C4-2B (cell line): ENCODE measurements around the gene ADGRF1.
"Not testable (repeated sequence)": the region's sequence is repeated elsewhere in the genome, so short reads cannot be mapped to it uniquely, and the experiment has no call there.

Experiments
- H3K27ac ChIP-seq: fragments of 450-650 bp; 2 replicates; pipeline ENCODE4 v1.5.1; 2017
- ZFX ChIP-seq: fragments of 450-650 bp; IDR thresholded peaks from 2 replicates; pipeline ENCODE4 v1.6.1; 2017
- TF ChIP-seq, protein P1 (sequence below): fragments of 450-650 bp; conservative IDR thresholded peaks from 2 replicates; pipeline ENCODE4 v1.5.1; 2017; ENCODE audit warnings: mild to moderate bottlenecking

Gene ADGRF1

DNA sequence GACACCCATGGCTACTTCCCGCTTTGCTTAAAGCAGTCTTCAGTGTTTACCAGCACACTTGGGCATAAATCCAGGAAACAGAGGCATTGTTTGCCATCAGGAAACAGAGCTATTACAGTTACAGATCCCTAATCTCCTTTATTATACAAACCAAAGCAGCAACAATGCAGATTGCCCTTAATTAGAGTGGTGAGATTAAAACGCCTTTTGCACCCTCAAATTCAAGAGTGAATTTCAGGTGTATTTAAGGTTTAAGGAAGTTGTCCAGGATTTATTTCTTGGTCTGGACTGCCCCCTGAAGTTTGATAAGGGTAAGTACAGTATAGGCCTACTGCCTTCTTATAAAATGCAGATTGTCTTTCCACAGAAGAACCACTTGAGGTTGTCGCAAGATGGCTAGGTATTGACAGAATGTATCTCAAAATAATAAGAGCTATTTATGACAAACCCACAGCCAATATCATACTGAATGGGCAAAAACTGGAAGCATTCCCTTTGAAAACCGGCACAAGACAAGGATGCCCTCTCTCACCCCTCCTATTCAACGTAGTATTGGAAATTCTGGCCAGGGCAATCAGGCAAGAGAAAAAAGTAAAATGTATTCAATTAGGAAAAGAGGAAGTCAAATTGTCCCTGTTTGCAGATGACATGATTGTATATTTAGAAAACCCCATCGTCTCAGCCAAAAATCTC, 51.2 kb downstream of the ADGRF1 start:
- H3K27ac ChIP-seq, result not testable (repeated sequence)
- TF ChIP-seq, protein P1, sequence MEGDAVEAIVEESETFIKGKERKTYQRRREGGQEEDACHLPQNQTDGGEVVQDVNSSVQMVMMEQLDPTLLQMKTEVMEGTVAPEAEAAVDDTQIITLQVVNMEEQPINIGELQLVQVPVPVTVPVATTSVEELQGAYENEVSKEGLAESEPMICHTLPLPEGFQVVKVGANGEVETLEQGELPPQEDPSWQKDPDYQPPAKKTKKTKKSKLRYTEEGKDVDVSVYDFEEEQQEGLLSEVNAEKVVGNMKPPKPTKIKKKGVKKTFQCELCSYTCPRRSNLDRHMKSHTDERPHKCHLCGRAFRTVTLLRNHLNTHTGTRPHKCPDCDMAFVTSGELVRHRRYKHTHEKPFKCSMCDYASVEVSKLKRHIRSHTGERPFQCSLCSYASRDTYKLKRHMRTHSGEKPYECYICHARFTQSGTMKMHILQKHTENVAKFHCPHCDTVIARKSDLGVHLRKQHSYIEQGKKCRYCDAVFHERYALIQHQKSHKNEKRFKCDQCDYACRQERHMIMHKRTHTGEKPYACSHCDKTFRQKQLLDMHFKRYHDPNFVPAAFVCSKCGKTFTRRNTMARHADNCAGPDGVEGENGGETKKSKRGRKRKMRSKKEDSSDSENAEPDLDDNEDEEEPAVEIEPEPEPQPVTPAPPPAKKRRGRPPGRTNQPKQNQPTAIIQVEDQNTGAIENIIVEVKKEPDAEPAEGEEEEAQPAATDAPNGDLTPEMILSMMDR, result peak; percentile 80

DNA sequence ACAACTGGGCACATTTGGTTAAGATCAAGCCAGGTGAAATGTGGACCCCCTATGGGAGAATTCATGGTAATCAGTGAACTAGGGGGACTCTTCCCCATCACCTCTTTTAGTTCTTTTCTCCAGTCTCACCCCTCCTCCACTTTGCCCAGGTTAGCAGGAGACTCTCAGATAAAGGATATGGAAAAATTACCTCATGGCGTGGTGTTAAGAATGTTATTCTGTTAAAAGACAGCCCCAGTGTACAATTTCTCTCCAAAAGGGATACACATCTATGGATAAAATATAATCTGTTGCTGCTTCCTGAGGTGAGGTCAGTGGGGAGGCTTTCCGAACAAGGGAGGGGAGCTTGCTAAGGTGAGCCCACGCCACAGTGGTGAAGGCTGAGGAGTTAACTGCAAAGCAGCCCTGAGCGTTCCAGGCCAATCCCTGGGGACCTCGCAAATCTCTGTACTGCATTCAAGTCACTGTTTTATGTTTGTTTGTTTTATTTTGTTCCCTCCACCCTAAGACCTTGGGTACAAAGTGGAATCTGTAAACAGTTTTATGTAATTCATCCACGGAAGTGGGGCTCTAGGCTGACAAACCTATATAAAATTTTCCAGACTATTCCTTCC, 52.0 kb downstream of the ADGRF1 start:
- TF ChIP-seq, protein P1, result no peak
- TF ChIP-seq ZFX, result no peak
- H3K27ac ChIP-seq, result peak overlapping the region; percentile 86

DNA sequence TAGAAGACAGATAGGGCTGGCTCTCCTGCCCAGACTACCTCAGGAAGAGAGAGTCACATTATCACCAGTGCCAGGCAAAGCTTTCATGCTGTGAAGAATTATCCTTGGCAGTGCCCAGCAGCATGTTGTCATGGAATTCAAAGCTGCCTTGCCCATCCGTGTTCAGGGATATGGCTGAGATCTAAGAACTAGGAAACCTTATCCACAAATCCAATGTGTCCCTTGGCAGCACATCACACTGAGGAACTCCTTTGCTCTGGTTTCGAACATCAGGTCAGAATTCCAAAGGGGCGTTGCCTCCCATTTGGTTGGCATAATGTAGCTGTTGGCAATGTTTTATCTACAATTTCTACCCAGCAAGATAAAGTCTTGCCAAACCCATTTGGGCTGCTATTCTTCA, 52.7 kb downstream of the ADGRF1 start:
- peak overlapping the region; percentile 86; the same call in 1 of the 2 replicates for H3K27ac ChIP-seq
- no peak for TF ChIP-seq ZFX
- TF ChIP-seq, protein P1, result no peak

DNA sequence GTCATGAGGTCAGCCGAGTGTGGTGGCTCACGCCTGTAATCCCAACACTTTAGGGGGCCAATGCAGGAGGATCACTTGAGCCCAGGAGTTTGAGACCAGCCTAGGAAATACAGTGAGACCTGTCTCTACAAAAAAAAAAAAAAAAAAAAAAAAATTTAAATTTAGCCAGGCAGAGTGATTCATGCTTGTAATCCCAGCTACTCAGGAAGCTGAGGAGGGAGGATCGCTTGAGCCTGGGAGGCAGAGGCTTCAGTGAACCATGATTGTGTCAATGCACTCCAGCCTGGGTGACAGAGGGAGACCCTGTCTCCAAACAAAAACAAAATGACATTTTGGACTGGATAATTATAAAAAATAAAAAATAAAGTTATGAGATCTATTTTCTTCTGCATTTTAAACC, 56.2 kb downstream of the ADGRF1 start:
- TF ChIP-seq, protein P1, result no peak
- TF ChIP-seq ZFX, result no peak
- no peak overlapping the region for H3K27ac ChIP-seq

DNA sequence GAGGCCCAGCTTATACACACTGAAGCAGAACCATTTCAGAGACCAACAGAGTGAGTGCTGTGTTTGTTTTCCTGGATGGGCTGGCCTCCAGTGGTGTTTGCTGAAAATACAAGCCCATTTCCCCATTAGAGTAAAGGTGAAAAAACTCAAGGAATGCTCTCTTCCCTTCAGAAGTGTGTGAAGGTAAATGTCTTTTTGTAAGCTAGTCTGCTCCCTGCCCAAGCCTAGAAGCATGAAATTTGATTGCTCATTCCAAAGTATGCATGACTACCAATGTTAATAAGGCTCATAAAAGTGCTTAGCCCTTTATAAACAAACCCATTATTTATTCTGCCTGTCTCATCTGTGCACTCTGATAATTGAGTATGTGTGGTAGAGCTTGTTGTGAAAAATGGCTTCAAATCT, 59.1 kb downstream of the ADGRF1 start:
- TF ChIP-seq, protein P1, result peak; percentile 21
- TF ChIP-seq ZFX, result no peak
- peak overlapping the region; percentile 46; the same call in 1 of the 2 replicates for H3K27ac ChIP-seq

DNA sequence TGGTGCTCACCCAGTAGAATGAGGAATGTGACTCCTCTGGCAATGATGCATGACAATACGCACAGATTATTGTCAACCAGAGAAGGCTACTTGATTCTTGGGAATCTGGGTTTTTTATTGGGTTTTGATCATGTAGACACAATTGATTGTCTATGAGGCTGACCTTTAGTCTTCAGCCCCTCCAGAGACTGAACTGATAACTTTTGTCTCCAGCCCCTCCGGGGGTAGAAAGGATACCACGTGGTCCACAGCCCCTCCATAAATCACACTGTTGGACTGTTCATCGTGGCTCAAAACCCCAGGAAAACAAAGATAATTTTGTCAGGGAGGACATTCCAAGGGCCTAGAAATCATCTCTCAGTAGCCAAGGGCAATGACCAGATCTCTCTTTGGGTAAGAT, 62.9 kb downstream of the ADGRF1 start:
- TF ChIP-seq, protein P1, result no peak
- no peak for TF ChIP-seq ZFX
- H3K27ac ChIP-seq, result no peak overlapping the region

DNA sequence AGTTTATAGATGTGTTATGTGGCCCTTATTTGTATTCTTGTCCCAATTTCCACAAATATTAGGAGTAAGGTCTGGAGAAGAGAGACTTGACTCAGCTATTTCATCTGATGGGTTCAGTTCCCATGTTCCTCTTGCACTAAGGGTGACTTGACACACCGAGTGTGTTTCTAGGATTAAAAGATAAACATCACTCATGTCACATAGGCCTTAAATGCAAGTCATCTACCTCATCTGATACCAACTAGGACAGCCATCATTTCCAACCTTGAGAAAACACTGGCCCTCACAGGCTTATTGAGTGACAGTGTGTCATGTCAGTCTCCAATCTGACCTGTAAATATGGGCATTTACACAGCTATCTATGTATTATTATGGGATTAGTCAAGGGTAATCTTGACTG, 67.3 kb downstream of the ADGRF1 start:
- TF ChIP-seq, protein P1, result no peak
- no peak for TF ChIP-seq ZFX
- no peak overlapping the region for H3K27ac ChIP-seq
